ENCODE results near the gene FOSB. TPM values are rescaled to one million over a fixed set of nuclear protein-coding genes. Genes with fewer than 3 reads are reported as not detected.

FOSB gene
- total RNA-seq, 2 donors from 2014 or later = 2.5 to 6.4 TPM

- TF ChIP-seq POLR2AphosphoS5 (IDR thresholded peaks at IDR 0.05) (no peak), POLR2A (IDR thresholded peaks at IDR 0.05) (no peak)
- H3K36me3 ChIP-seq = peaks cover 0 to 23% of the 10 kb centered on the region in 2 donors
- H3K27ac ChIP-seq = no peak overlapping the region
- no peak overlapping the region for H3K4me3 ChIP-seq
- 87% methylated on average over 50 of the region's 50 CpGs for WGBS
- H3K9me3 ChIP-seq = no peaks in the 10 kb centered on the region
- intact Hi-C loops (cut with DNase I) = no loop called here
- H3K4me1 ChIP-seq (replicated peaks) = peaks cover 13% of the 10 kb centered on the region
- no peak for DNase-seq (ENCODE audit: low spot score)
- H3K27me3 ChIP-seq (replicated peaks; ENCODE audit: insufficient read depth) = no peaks in the 10 kb centered on the region
Measured at GRCh38 chr19:45517641-45518468, 50.1 kb downstream of the FOSB start.

GRCh38 chr19:45518469-45518826 lies 50.7 kb downstream of the FOSB start:
- Histone ChIP-seq H3K36me3 (peaks cover 0 to 23% of the 10 kb centered on the region in 2 donors), H3K4me1 (replicated peaks) (peaks cover 13% of the 10 kb centered on the region), H3K27me3 (replicated peaks; ENCODE audit: insufficient read depth) (no peaks in the 10 kb centered on the region), H3K27ac (no peak overlapping the region), H3K9me3 (no peaks in the 10 kb centered on the region), H3K4me3 (no peak overlapping the region)
- no peak for DNase-seq (ENCODE audit: low spot score)
- intact Hi-C loops (cut with DNase I) = no loop called here
- 79% methylated on average over 7 of the region's 7 CpGs for WGBS
- no peak for TF ChIP-seq CTCF (IDR thresholded peaks at IDR 0.05)
- TF ChIP-seq POLR2A (IDR thresholded peaks at IDR 0.05) = no peak

- WGBS = 85% methylated on average over 24 of the region's 24 CpGs
- no peaks in the 10 kb centered on the region for H3K27me3 ChIP-seq (replicated peaks; ENCODE audit: insufficient read depth)
- intact Hi-C loops (cut with DNase I) = loop anchor here (2.0 kb wide), 1 partner anchor 121 kb away; no protein-coding TSS in a partner anchor
- no peak overlapping the region for H3K27ac ChIP-seq
- no peak overlapping the region for H3K4me3 ChIP-seq
- H3K9me3 ChIP-seq = no peaks in the 10 kb centered on the region
- H3K36me3 ChIP-seq = peaks cover 0 to 23% of the 10 kb centered on the region in 2 donors
- no peaks in the 10 kb centered on the region for H3K4me1 ChIP-seq (replicated peaks)
- TF ChIP-seq POLR2A (IDR thresholded peaks at IDR 0.05) (no peak), CTCF (IDR thresholded peaks at IDR 0.05) (no peak), POLR2AphosphoS5 (IDR thresholded peaks at IDR 0.05) (no peak)
- no peak for DNase-seq (ENCODE audit: low spot score)
Measured at GRCh38 chr19:45522010-45522941, 54.5 kb downstream of the FOSB start.

- Histone ChIP-seq H3K4me1 (replicated peaks) (no peaks in the 10 kb centered on the region), H3K36me3 (peaks cover 0 to 16% of the 10 kb centered on the region in 2 donors), H3K27me3 (replicated peaks; ENCODE audit: insufficient read depth) (no peaks in the 10 kb centered on the region), H3K4me3 (no peak overlapping the region), H3K9me3 (no peaks in the 10 kb centered on the region), H3K27ac (peak overlapping the region in 1 of 2 donors; percentile 29)
- WGBS = 70% methylated on average over 9 of the region's 9 CpGs
- TF ChIP-seq CTCF (IDR thresholded peaks at IDR 0.05) = peak; percentile 81 to 98 (median 96)
- TF ChIP-seq POLR2A (IDR thresholded peaks at IDR 0.05) = no peak
- TF ChIP-seq POLR2AphosphoS5 (IDR thresholded peaks at IDR 0.05) = peak; percentile 86
- intact Hi-C loops (cut with DNase I) = loop anchor here (2.0 kb wide), 1 partner anchor 119 kb away; no protein-coding TSS in a partner anchor
- DNase-seq (ENCODE audit: low spot score) = peak; percentile 84
Measured at GRCh38 chr19:45523642-45524256, 56.0 kb downstream of the FOSB start.

Measured in prostate gland (tissue), 2 donors.